ENCODE results near the gene FBLIM1.

- TF ChIP-seq ZNF416 (tag by site-specific recombination; IDR thresholded peaks at IDR 0.05) (no peak), ZNF133 (tag by site-specific recombination; IDR thresholded peaks at IDR 0.05) (no peak), KLF7 (tag by site-specific recombination; IDR thresholded peaks at IDR 0.05; ENCODE audit: borderline replicate concordance) (no peak), ZNF704 (tag by site-specific recombination; IDR thresholded peaks at IDR 0.05) (no peak), ZNF174 (tag by site-specific recombination; IDR thresholded peaks at IDR 0.05) (no peak), OVOL3 (tag by site-specific recombination; IDR thresholded peaks at IDR 0.05) (no peak), ZNF248 (tag by site-specific recombination; IDR thresholded peaks at IDR 0.05) (no peak)
- TF ChIP-seq, protein P1, sequence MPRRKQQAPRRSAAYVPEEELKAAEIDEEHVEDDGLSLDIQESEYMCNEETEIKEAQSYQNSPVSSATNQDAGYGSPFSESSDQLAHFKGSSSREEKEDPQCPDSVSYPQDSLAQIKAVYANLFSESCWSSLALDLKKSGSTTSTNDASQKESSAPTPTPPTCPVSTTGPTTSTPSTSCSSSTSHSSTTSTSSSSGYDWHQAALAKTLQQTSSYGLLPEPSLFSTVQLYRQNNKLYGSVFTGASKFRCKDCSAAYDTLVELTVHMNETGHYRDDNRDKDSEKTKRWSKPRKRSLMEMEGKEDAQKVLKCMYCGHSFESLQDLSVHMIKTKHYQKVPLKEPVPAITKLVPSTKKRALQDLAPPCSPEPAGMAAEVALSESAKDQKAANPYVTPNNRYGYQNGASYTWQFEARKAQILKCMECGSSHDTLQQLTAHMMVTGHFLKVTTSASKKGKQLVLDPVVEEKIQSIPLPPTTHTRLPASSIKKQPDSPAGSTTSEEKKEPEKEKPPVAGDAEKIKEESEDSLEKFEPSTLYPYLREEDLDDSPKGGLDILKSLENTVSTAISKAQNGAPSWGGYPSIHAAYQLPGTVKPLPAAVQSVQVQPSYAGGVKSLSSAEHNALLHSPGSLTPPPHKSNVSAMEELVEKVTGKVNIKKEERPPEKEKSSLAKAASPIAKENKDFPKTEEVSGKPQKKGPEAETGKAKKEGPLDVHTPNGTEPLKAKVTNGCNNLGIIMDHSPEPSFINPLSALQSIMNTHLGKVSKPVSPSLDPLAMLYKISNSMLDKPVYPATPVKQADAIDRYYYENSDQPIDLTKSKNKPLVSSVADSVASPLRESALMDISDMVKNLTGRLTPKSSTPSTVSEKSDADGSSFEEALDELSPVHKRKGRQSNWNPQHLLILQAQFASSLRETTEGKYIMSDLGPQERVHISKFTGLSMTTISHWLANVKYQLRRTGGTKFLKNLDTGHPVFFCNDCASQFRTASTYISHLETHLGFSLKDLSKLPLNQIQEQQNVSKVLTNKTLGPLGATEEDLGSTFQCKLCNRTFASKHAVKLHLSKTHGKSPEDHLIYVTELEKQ (tag by site-specific recombination; IDR thresholded peaks at IDR 0.05; ENCODE audit: borderline replicate concordance): no peak
These were observed 37.5 kb downstream of the FBLIM1 start for GRCh38 chr1:15796086-15796462.

Measured in HEK293 (cell line).